ENCODE results near the gene TBK1. TPM values are rescaled to one million over a fixed set of nuclear protein-coding genes. Genes with fewer than 3 reads are reported as not detected.

Gene TBK1
- total and polyA plus RNA-seq, 4 donors: 10.9 to 32.8 (median 22.5) TPM

DNA sequence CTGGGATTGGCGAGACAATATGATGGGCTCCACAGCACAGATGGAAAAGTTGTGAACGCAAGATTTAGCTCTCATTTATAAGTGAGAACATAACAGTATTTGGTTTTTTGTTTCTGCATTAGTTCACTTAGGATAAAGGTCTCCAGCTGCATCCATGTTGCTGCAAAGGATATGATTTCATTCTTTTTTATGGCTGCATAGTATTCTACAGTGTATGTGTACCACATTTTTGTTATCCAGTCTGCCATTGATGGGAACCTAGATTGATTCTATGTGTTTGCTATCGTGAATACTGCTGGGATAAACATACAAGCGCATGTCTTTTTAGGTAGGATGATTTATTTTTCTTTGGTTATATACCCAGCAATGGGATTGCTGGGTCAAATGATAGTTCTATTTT, 23.6 kb downstream of the TBK1 start:
- Histone ChIP-seq H3K9me3 (ENCODE audit: control insufficient read depth, low read length) (no peaks in the 10 kb centered on the region), H3K4me3 (ENCODE audit: low read length in 2 of 2) (no peak overlapping the region), H3K4me1 (ENCODE audit: control insufficient read depth in 1 of 2, insufficient read depth in 2 of 2, low read length in 2 of 2) (no peaks in the 10 kb centered on the region), H3K36me3 (ENCODE audit: control insufficient read depth in 1 of 2, insufficient read depth in 2 of 2, low read length in 1 of 2) (peaks cover 4 to 5% of the 10 kb centered on the region in 2 donors), H3K27ac (ENCODE audit: low read depth in 1 of 2, low read length in 2 of 2) (no peak overlapping the region), H3K27me3 (ENCODE audit: control insufficient read depth in 1 of 2, insufficient read depth in 2 of 2, low read length in 1 of 2) (no peaks in the 10 kb centered on the region)
- intact Hi-C loops (cut with DNase I): no loop called here
- ATAC-seq (ENCODE audit: low FRiP score) (no peak), DNase-seq (no peak)
- WGBS, 2 donors: 97 to 99% methylated on average over 4 of the region's 4 CpGs

DNA sequence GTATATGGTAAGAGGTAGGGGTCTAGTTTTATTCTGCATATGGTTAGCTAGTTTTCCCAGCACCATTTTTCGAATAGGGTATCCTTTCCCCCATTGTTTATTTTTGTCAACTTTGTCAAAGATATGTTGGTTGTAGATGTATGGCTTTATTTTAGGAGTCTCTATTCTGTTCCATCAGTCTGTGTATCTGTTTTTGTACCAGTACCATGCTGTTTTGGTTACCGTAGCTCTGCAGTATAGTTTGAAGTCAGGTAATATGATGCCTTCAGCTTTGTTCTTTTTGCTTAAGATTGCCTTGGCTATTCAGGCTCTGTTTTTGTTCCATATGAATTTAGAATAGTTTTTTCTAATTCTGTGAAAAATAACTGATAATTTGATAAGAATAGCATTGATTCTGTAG, 24.9 kb downstream of the TBK1 start:
- DNase-seq (no peak), ATAC-seq (ENCODE audit: low FRiP score) (no peak)
- Histone ChIP-seq H3K27ac (ENCODE audit: low read depth in 1 of 2, low read length in 2 of 2) (no peak overlapping the region), H3K4me1 (ENCODE audit: control insufficient read depth in 1 of 2, insufficient read depth in 2 of 2, low read length in 2 of 2) (no peaks in the 10 kb centered on the region), H3K36me3 (ENCODE audit: control insufficient read depth in 1 of 2, insufficient read depth in 2 of 2, low read length in 1 of 2) (peaks cover under 1 to 5% of the 10 kb centered on the region in 2 donors), H3K9me3 (ENCODE audit: control insufficient read depth, low read length) (no peaks in the 10 kb centered on the region), H3K27me3 (ENCODE audit: control insufficient read depth in 1 of 2, insufficient read depth in 2 of 2, low read length in 1 of 2) (no peaks in the 10 kb centered on the region), H3K4me3 (ENCODE audit: low read length in 2 of 2) (no peak overlapping the region)
- 97 to 100% methylated on average over 2 of the region's 2 CpGs for WGBS, 2 donors
- intact Hi-C loops (cut with DNase I): no loop called here

GRCh38 chr12:64478661-64479060, 26.7 kb downstream of the TBK1 start:
- intact Hi-C loops (cut with DNase I): no loop called here
- no peaks in the 10 kb centered on the region for H3K4me1 ChIP-seq (ENCODE audit: control insufficient read depth in 1 of 2, insufficient read depth in 2 of 2, low read length in 2 of 2)
- no peak for ATAC-seq (ENCODE audit: low FRiP score)
- H3K27ac ChIP-seq (ENCODE audit: low read depth in 1 of 2, low read length in 2 of 2): no peak overlapping the region
- H3K9me3 ChIP-seq (ENCODE audit: control insufficient read depth, low read length): no peaks in the 10 kb centered on the region
- DNase-seq: no peak
- no peaks in the 10 kb centered on the region for H3K27me3 ChIP-seq (ENCODE audit: control insufficient read depth in 1 of 2, insufficient read depth in 2 of 2, low read length in 1 of 2)
- H3K4me3 ChIP-seq (ENCODE audit: low read length in 2 of 2): no peak overlapping the region
- peaks cover 0 to 5% of the 10 kb centered on the region in 2 donors for H3K36me3 ChIP-seq (ENCODE audit: control insufficient read depth in 1 of 2, insufficient read depth in 2 of 2, low read length in 1 of 2)

DNA sequence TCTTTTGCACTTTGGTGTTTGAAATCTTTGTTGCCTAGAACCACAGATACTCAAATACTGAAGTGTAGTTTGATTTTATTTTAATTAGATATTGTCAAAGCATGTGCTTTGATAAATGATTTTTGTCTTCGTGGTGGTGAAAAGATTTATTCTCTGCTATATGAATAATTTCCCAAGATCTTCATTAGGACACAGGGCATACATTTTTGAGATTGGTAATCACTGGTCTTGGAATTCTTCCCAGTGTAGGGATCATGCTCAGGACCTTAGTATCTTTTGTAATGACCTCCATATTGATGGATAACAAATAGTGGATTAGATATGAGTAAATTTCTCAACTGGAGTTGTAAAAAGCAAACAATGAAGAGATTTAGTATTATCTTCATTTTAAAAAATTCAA, 28.2 kb downstream of the TBK1 start:
- Histone ChIP-seq H3K36me3 (ENCODE audit: control insufficient read depth in 1 of 2, insufficient read depth in 2 of 2, low read length in 1 of 2) (peaks cover 0 to 5% of the 10 kb centered on the region in 2 donors), H3K27ac (ENCODE audit: low read depth in 1 of 2, low read length in 2 of 2) (no peak overlapping the region), H3K9me3 (ENCODE audit: control insufficient read depth, low read length) (no peaks in the 10 kb centered on the region), H3K27me3 (ENCODE audit: control insufficient read depth in 1 of 2, insufficient read depth in 2 of 2, low read length in 1 of 2) (no peaks in the 10 kb centered on the region), H3K4me1 (ENCODE audit: control insufficient read depth in 1 of 2, insufficient read depth in 2 of 2, low read length in 2 of 2) (no peaks in the 10 kb centered on the region), H3K4me3 (ENCODE audit: low read length in 2 of 2) (no peak overlapping the region)
- no peak for ATAC-seq (ENCODE audit: low FRiP score)
- intact Hi-C loops (cut with DNase I): no loop called here
- DNase-seq: no peak
- 77 to 93% methylated on average over 1 of the region's 1 CpG for WGBS, 2 donors

DNA sequence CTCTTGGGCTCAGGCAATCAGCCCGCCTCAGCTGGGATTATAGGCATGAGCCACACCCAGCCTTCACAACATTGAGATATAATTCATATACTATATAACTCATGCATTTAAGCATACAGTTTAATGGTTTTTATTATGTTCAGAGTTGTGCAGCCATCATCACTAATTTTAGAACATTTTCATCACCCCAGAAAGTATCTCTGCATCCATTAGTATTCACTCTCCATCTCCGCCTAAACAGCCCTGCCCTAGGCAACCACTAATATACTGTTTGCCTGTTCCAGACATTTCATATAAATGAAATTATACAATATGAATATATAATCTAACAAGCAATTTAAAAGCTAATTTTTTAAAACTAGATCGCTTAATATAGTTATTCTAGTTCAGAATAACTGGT, 34.7 kb downstream of the TBK1 start:
- no peaks in the 10 kb centered on the region for H3K27me3 ChIP-seq (ENCODE audit: control insufficient read depth in 1 of 2, insufficient read depth in 2 of 2, low read length in 1 of 2)
- no peak for DNase-seq
- intact Hi-C loops (cut with DNase I): no loop called here
- WGBS, 2 donors: 97 to 98% methylated on average over 3 of the region's 3 CpGs
- no peak overlapping the region for H3K4me3 ChIP-seq (ENCODE audit: low read length in 2 of 2)
- peaks cover 0 to 2% of the 10 kb centered on the region in 2 donors for H3K36me3 ChIP-seq (ENCODE audit: control insufficient read depth in 1 of 2, insufficient read depth in 2 of 2, low read length in 1 of 2)
- no peak for ATAC-seq (ENCODE audit: low FRiP score)
- H3K27ac ChIP-seq (ENCODE audit: low read depth in 1 of 2, low read length in 2 of 2): no peak overlapping the region
- H3K9me3 ChIP-seq (ENCODE audit: control insufficient read depth, low read length): no peaks in the 10 kb centered on the region
- H3K4me1 ChIP-seq (ENCODE audit: control insufficient read depth in 1 of 2, insufficient read depth in 2 of 2, low read length in 2 of 2): no peaks in the 10 kb centered on the region

DNA sequence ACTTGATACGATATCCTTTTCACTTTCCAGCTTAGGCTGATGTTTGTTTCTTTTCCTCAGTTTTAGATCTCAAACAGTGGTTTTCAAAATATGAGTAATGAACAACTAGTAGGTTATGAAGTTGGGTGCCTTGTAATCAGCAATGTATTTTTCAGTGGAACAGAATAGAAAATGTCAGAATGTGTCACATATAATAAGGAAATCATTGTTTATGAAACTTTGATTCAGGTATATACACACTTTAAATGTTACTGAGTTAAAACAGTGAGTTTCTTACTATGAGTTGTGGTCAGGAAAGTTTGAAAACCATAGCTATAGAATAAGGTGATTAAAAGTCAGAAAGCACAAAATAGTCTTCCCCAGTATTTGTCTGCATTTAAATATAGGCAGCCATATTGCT, 39.8 kb downstream of the TBK1 start:
- no peaks in the 10 kb centered on the region for H3K27me3 ChIP-seq (ENCODE audit: control insufficient read depth in 1 of 2, insufficient read depth in 2 of 2, low read length in 1 of 2)
- H3K4me3 ChIP-seq (ENCODE audit: low read length in 2 of 2): no peak overlapping the region
- ATAC-seq (ENCODE audit: low FRiP score): no peak
- intact Hi-C loops (cut with DNase I): no loop called here
- H3K27ac ChIP-seq (ENCODE audit: low read depth in 1 of 2, low read length in 2 of 2): no peak overlapping the region
- no peak for DNase-seq
- 95% methylated on average over 1 of the region's 1 CpG for WGBS, 2 donors
- H3K4me1 ChIP-seq (ENCODE audit: control insufficient read depth in 1 of 2, insufficient read depth in 2 of 2, low read length in 2 of 2): no peaks in the 10 kb centered on the region
- peaks cover 0 to 2% of the 10 kb centered on the region in 2 donors for H3K36me3 ChIP-seq (ENCODE audit: control insufficient read depth in 1 of 2, insufficient read depth in 2 of 2, low read length in 1 of 2)
- H3K9me3 ChIP-seq (ENCODE audit: control insufficient read depth, low read length): no peaks in the 10 kb centered on the region

DNA sequence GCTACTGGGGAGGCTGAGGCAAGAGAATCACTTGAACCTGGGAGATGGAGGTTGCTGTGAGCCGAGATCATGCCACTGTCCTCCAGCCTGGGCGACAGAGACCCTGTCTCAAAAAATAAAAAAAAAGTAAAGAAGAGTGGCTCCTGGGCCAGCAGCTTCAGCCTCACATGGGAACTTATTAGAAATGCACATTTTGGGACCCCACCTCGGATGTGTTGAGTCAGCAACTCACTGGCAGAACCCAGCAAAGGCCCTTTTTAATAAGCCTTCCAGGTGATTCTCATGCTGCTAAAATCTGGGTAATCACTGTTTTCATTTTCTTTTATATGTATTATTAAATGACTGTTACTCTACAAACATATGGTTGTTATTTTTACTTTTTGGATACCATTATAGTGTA, 41.6 kb downstream of the TBK1 start:
- intact Hi-C loops (cut with DNase I): no loop called here
- Histone ChIP-seq H3K4me3 (ENCODE audit: low read length in 2 of 2) (no peak overlapping the region), H3K27me3 (ENCODE audit: control insufficient read depth in 1 of 2, insufficient read depth in 2 of 2, low read length in 1 of 2) (no peaks in the 10 kb centered on the region), H3K36me3 (ENCODE audit: control insufficient read depth in 1 of 2, insufficient read depth in 2 of 2, low read length in 1 of 2) (peaks cover 2 to 4% of the 10 kb centered on the region in 2 donors), H3K9me3 (ENCODE audit: control insufficient read depth, low read length) (no peaks in the 10 kb centered on the region), H3K4me1 (ENCODE audit: control insufficient read depth in 1 of 2, insufficient read depth in 2 of 2, low read length in 2 of 2) (no peaks in the 10 kb centered on the region), H3K27ac (ENCODE audit: low read depth in 1 of 2, low read length in 2 of 2) (no peak overlapping the region)
- DNase-seq: no peak
- no peak for ATAC-seq (ENCODE audit: low FRiP score)
- WGBS, 2 donors: 97 to 98% methylated on average over 3 of the region's 3 CpGs

DNA sequence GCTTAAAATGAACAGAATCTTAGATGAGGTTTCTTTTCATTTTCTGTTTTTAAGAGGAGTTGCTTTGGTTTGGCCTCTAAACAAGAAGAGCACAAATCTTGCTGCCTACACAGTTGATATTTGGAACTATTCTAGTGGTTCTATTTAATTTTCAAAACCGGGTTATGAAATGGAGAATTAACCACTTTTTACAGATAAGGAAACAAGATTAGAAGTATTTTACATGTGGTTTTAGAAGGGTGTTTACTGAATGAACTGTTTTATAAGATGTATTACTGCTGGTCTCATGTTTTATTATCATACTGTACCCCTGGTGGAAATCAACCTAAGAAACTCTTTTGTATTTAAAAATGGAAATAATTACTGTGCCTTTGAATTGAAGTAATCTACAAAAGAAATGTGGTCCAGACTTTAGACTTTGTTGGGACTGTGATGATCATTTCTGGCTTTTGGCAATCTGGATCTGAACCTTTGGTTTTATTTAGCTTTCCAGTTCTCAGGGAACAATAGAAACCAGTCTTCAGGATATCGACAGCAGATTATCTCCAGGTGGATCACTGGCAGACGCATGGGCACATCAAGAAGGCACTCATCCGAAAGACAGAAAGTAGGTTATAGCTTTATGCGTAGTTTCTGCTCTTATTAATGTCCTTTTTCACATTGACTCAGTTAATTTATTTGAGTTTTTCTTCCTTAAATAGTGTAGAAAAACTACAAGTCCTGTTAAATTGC, 43.2 kb downstream of the TBK1 start:
- Histone ChIP-seq H3K9me3 (ENCODE audit: control insufficient read depth, low read length) (no peaks in the 10 kb centered on the region), H3K27me3 (ENCODE audit: control insufficient read depth in 1 of 2, insufficient read depth in 2 of 2, low read length in 1 of 2) (no peaks in the 10 kb centered on the region), H3K4me1 (ENCODE audit: control insufficient read depth in 1 of 2, insufficient read depth in 2 of 2, low read length in 2 of 2) (no peaks in the 10 kb centered on the region), H3K27ac (ENCODE audit: low read depth in 1 of 2, low read length in 2 of 2) (no peak overlapping the region), H3K36me3 (ENCODE audit: control insufficient read depth in 1 of 2, insufficient read depth in 2 of 2, low read length in 1 of 2) (peaks cover 2 to 4% of the 10 kb centered on the region in 2 donors), H3K4me3 (ENCODE audit: low read length in 2 of 2) (no peak overlapping the region)
- ATAC-seq (ENCODE audit: low FRiP score) (no peak), DNase-seq (no peak)
- intact Hi-C loops (cut with DNase I): no loop called here
- 87 to 89% methylated on average over 5 of the region's 5 CpGs for WGBS, 2 donors

DNA sequence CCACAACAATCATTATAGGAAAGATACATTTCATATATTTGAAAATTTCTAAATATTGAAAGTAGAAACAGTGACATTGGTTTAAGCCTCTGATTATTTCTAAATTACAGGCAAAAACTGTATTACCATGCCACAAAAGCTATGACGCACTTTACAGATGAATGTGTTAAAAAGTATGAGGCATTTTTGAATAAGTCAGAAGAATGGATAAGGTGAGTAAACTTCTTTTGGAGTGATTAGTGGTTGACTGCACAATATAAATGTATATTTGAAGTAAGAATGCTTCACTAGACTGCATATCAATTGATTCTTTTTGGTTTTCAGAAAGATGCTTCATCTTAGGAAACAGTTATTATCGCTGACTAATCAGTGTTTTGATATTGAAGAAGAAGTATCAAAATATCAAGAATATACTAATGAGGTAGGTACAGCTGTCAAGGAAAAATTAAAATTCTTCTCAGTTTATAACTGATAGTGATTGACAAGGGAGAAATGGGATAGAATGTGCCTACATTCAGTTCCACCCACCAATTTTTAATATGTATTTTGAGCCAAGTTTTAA, 45.0 kb downstream of the TBK1 start:
- H3K36me3 ChIP-seq (ENCODE audit: control insufficient read depth in 1 of 2, insufficient read depth in 2 of 2, low read length in 1 of 2): peaks cover 0 to 4% of the 10 kb centered on the region in 2 donors
- DNase-seq (no peak), ATAC-seq (ENCODE audit: low FRiP score) (no peak)
- H3K4me1 ChIP-seq (ENCODE audit: control insufficient read depth in 1 of 2, insufficient read depth in 2 of 2, low read length in 2 of 2): no peaks in the 10 kb centered on the region
- WGBS, 2 donors: 93 to 98% methylated on average over 2 of the region's 2 CpGs
- no peaks in the 10 kb centered on the region for H3K27me3 ChIP-seq (ENCODE audit: control insufficient read depth in 1 of 2, insufficient read depth in 2 of 2, low read length in 1 of 2)
- H3K27ac ChIP-seq (ENCODE audit: low read depth in 1 of 2, low read length in 2 of 2): no peak overlapping the region
- H3K4me3 ChIP-seq (ENCODE audit: low read length in 2 of 2): no peak overlapping the region
- no peaks in the 10 kb centered on the region for H3K9me3 ChIP-seq (ENCODE audit: control insufficient read depth, low read length)
- intact Hi-C loops (cut with DNase I): no loop called here
